ENCODE measurements around the gene COL11A2.

DNA sequence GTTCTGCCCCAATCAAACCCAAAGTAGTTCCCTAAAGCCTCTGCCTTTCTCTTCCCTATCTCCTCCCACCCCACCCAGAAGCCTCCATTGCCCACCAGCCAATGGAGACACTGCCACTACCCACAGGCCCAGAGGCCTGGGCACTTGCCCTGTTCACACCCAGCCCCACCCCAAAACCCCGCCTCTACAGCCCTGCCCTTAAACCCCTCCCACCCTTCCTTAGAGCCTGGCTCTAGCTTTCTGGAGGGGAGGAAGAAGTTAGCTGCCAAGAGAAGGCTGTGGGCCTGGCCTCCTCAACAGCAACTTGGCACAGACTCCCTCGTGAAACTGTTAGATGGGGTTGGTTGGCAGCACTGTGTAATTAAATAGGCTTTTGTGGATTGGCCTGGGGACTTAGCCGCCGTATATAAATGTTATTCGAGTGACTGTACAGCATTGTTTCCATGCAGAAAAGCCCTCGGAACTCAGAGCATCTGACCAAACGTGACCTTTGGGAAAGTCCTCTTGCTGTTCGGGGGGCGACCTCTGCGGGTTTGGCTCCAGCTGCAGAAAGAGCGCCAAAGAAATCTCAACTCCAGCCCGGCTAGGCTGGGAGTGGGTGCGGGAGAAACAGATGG lies 31.4 kb downstream of the COL11A2 start:
- TF ChIP-seq GATA3 (IDR thresholded peaks at IDR 0.05; ENCODE audit: low read depth, low read length) (no peak), GATA2 (IDR thresholded peaks at IDR 0.05; ENCODE audit: low read depth, low read length) (no peak)
